GM12878 (cell line): Measurements from ENCODE around the gene EFNA4. TPM values are rescaled to one million over a fixed set of nuclear protein-coding genes. Genes with fewer than 3 reads are reported as not detected.

ENCODE experiments used
- ATAC-seq: fragments of 200-7000 bp; cut with Tn5 transposase; 3 replicates; pipeline ENCODE4 v1.9.1; 2020; ENCODE audit warnings: mild to moderate bottlenecking, moderate library complexity
- BruUV-seq: library from RNA; stranded (reverse); fragments of 400-500 nt; replicated peaks from 2 replicates; lab custom pipeline; 2021; lab: Mats Ljungman, UMichigan
- CTCF ChIA-PET: fragments of 300-600 bp; sonication (Branson Sonifier 250); formaldehyde crosslinking; extraction: SDS; loops from one replicate; lab custom pipeline; 2021; ENCODE audit warnings: inconsistent platforms; lab: Yijun Ruan, JAX
- POLR2A ChIA-PET: fragments of 350-600 bp; formaldehyde crosslinking; extraction: SDS; loops from one replicate; lab custom pipeline; 2021; ENCODE audit warnings: inconsistent platforms; lab: Charles Lee
- RAD21 ChIA-PET: fragments of 300-600 bp; sonication (Branson Sonifier 250); formaldehyde crosslinking; loops from one replicate; lab custom pipeline; 2023; ENCODE audit warnings: antibody characterized with exemption; ENCODE audit not compliant: unreplicated experiment; lab: Charles Lee
- SMC1A ChIA-PET: fragments of 300-600 bp; sonication (Branson Sonifier 250); formaldehyde crosslinking; loops from one replicate; lab custom pipeline; 2023; ENCODE audit not compliant: unreplicated experiment, uncharacterized antibody; lab: Charles Lee
- DNase-seq: peaks from one replicate; pipeline ENCODE4 v3.0.0-alpha.2; 2011; ENCODE audit warnings: low read depth, low spot score
- FAIRE-seq: peaks from 3 replicates; lab custom pipeline; 2011; peaks lifted over from hg19 to GRCh38; lab: Jason Lieb, UNC
- H2AFZ ChIP-seq: 2 replicates; pipeline ENCODE4 v1.6.0; 2011; ENCODE audit warnings: low read depth, low read length, control low read depth; ENCODE audit not compliant: control insufficient read depth
- H3K27ac ChIP-seq: 2 replicates; pipeline ENCODE4 v1.5.1; 2011; ENCODE audit warnings: control low read depth; ENCODE audit not compliant: control insufficient read depth, insufficient read depth
- H3K27me3 ChIP-seq, 2 experiments: replicated peaks in 1 of 2; 2 replicates each; pipeline versions ENCODE4 v1.6.0 to v1.6.1; 2011; ENCODE audit warnings: low read length in 1 of 2; ENCODE audit not compliant: control insufficient read depth in 2 of 2, insufficient read depth in 2 of 2
- H3K36me3 ChIP-seq, 2 experiments: 2 replicates each; pipeline ENCODE4 v1.5.1; 2011; ENCODE audit warnings: low read length in 1 of 2; ENCODE audit not compliant: control insufficient read depth in 2 of 2, insufficient read depth in 2 of 2
- H3K4me1 ChIP-seq: 2 replicates; pipeline ENCODE4 v1.6.1; 2011; ENCODE audit warnings: mild to moderate bottlenecking, low read length, moderate library complexity, mixed read lengths; ENCODE audit not compliant: control insufficient read depth, insufficient read depth
- H3K4me2 ChIP-seq: 2 replicates; pipeline ENCODE4 v1.6.0; 2011; ENCODE audit warnings: control low read depth; ENCODE audit not compliant: control insufficient read depth, insufficient read depth
- H3K4me3 ChIP-seq: fragments of 200-600 bp; sonication (generic); 2 replicates; pipeline ENCODE4 v1.5.1; 2016
- H3K79me2 ChIP-seq: 2 replicates; pipeline ENCODE4 v1.6.0; 2011; ENCODE audit warnings: low read length; ENCODE audit not compliant: control insufficient read depth, insufficient read depth
- H3K9ac ChIP-seq: 2 replicates; pipeline ENCODE4 v1.8.0; 2011; ENCODE audit warnings: low read length, control low read depth, mixed read lengths; ENCODE audit not compliant: control insufficient read depth, insufficient read depth
- H3K9me3 ChIP-seq: replicated peaks from 3 replicates; pipeline ENCODE4 v1.5.1; 2011; ENCODE audit warnings: mild to moderate bottlenecking, low read length; ENCODE audit not compliant: control insufficient read depth, insufficient read depth
- H4K20me1 ChIP-seq: 2 replicates; pipeline ENCODE4 v1.6.0; 2011; ENCODE audit not compliant: control insufficient read depth, insufficient read depth
- EGR1 ChIP-seq, 2 experiments: IDR thresholded peaks; 1 replicate in 1 of 2; 2 replicates in 1 of 2; pipeline ENCODE4 v1.6.1; 2011 to 2012; ENCODE audit warnings: low read depth in 2 of 2, low read length in 2 of 2, borderline replicate concordance in 1 of 2, mild to moderate bottlenecking in 1 of 2, moderate library complexity in 1 of 2
- FOS ChIP-seq: IDR thresholded peaks from 3 replicates; pipeline ENCODE4 v1.6.1; 2011; ENCODE audit warnings: borderline replicate concordance; ENCODE audit not compliant: insufficient read length; ENCODE audit errors: extremely low read depth
- MEF2B ChIP-seq: fragments of 450-650 bp; IDR thresholded peaks from 2 replicates; pipeline ENCODE4 v1.6.1; 2018; ENCODE audit warnings: mild to moderate bottlenecking, moderate library complexity; ENCODE audit not compliant: partially characterized antibody, poor library complexity, severe bottlenecking
- MTA2 ChIP-seq: fragments of 450-650 bp; IDR thresholded peaks from 2 replicates; pipeline ENCODE4 v1.6.1; 2016; ENCODE audit warnings: low read depth, mild to moderate bottlenecking, moderate library complexity
- MXI1 ChIP-seq: fragments of 150-350 bp; IDR thresholded peaks from 2 replicates; pipeline ENCODE4 v1.6.1; 2011; ENCODE audit warnings: low read depth, mild to moderate bottlenecking, inconsistent platforms, low read length, improper control_type of control experiment
- NR2F1 ChIP-seq: fragments of 450-650 bp; conservative IDR thresholded peaks from 2 replicates; pipeline ENCODE4 v1.6.1; 2017; ENCODE audit warnings: mild to moderate bottlenecking
- RAD51 ChIP-seq: fragments of 450-650 bp; IDR thresholded peaks from 2 replicates; pipeline ENCODE4 v1.6.1; 2016; ENCODE audit warnings: moderate library complexity, mild to moderate bottlenecking, inconsistent platforms
- RCOR1 ChIP-seq: conservative IDR thresholded peaks from 2 replicates; pipeline ENCODE4 v1.6.1; 2012; ENCODE audit warnings: low read depth, low read length, improper control_type of control experiment
- RELA ChIP-seq: fragments of 450-650 bp; IDR thresholded peaks from 2 replicates; pipeline ENCODE4 v1.8.0; 2014; ENCODE audit warnings: borderline replicate concordance; ENCODE audit not compliant: partially characterized antibody
- ZZZ3 ChIP-seq: IDR thresholded peaks from 2 replicates; pipeline ENCODE4 v1.6.1; 2011; ENCODE audit warnings: low read depth; ENCODE audit not compliant: control insufficient read depth, insufficient read length
- WGBS: methylation state at CpG from one replicate; pipeline ENCODE4 v1.1.6; 2016; ENCODE audit warnings: low lambda C conversion rate; ENCODE audit not compliant: insufficient replicate concordance, insufficient coverage; ENCODE audit errors: missing lambda C conversion rate; 5-methylcytosine and 5-hydroxymethylcytosine counted together
- in situ Hi-C: fragments of 300-500 bp; cut with MboI; formaldehyde crosslinking; loops from 9 replicates; pipeline ENCODE4 v1.14.3; 2018; ENCODE audit warnings: mixed read lengths
- intact Hi-C: fragments of 100-400 bp; cut with micrococcal nuclease; formaldehyde crosslinking; loops from one replicate; pipeline ENCODE4 v1.14.2; 2022; ENCODE audit not compliant: unreplicated experiment
- polyA plus RNA-seq, 11 experiments: library from polyadenylated mRNA; depleted of rRNA in 4 of 11; unstranded in 6 of 11; stranded (reverse) in 5 of 11; fragments of >200 nt; fragmentation: Nextera tagmentation in 4 of 11; fragmentation: Illumina TruSeq in 1 of 11; extraction: Ambion mirVana in 4 of 11; extraction: Trizol in 1 of 11; gene quantifications; 1 replicate in 1 of 11; 2 replicates in 10 of 11; pipeline versions ENCODE4 v1.2.1 to v1.2.3, GENCODE V29; 2011 to 2016; ENCODE audit warnings: inconsistent platforms in 2 of 11, missing spikeins in 2 of 11, low read depth in 1 of 11
- total RNA-seq, 4 experiments: library from RNA; depleted of rRNA in 3 of 4; stranded (reverse); fragments of >200 nt in 3 of 4; fragmentation: Illumina TruSeq in 1 of 4; extraction: Trizol in 1 of 4; gene quantifications; 2 replicates each; pipeline versions ENCODE4 v1.2.1 to v1.2.3, GENCODE V29; 2013 to 2021
- TF ChIP-seq, protein P1 (sequence below): fragments of 450-650 bp; IDR thresholded peaks from 2 replicates; pipeline ENCODE4 v1.6.1; 2018; ENCODE audit warnings: mild to moderate bottlenecking, low read depth, moderate library complexity; ENCODE audit not compliant: partially characterized antibody

EFNA4 gene
- total and polyA plus RNA-seq, 10 of the 15 experiments (the other 5 are each of a cell fraction or from before 2014, with no cell fraction given): 0.52 to 14.1 (median 4.8) TPM

DNA sequence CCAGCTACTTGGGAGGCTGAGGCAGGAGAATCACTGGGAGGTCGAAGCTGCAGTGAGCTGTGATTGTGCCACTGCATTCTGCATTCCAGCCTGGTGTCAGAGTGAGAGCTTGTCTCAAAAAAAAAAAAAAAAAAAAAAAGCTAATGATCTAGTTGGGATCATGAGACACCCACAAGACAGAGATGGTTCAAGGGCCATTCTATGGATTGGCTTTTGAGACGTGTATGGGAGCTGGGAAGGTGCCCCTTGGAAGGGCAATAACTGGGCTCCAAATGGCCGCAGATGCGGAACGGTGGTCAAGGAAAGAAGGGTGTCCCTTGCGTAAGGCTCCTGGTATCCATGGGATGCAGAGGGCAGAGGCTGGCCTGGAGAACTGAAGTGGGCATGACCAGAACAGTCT lies 19.2 kb upstream of the EFNA4 start:
- Histone ChIP-seq H4K20me1 (no peaks in the 10 kb centered on the region), H2AFZ (no peak overlapping the region), H3K4me1 (no peaks in the 10 kb centered on the region), H3K4me2 (no peak overlapping the region), H3K27ac (no peak overlapping the region), H3K36me3 (no peaks in the 10 kb centered on the region), H3K9me3 (no peaks in the 10 kb centered on the region), H3K4me3 (no peak overlapping the region), H3K79me2 (no peaks in the 10 kb centered on the region), H3K27me3 (peaks cover 2 to 3% of the 10 kb centered on the region in 2 experiments; a peak in 2 of 4 replicates), H3K9ac (no peak overlapping the region)
- 64% methylated on average over 6 of the region's 6 CpGs for WGBS
- no peak for DNase-seq
- ATAC-seq: no peak
- TF ChIP-seq, protein P1, sequence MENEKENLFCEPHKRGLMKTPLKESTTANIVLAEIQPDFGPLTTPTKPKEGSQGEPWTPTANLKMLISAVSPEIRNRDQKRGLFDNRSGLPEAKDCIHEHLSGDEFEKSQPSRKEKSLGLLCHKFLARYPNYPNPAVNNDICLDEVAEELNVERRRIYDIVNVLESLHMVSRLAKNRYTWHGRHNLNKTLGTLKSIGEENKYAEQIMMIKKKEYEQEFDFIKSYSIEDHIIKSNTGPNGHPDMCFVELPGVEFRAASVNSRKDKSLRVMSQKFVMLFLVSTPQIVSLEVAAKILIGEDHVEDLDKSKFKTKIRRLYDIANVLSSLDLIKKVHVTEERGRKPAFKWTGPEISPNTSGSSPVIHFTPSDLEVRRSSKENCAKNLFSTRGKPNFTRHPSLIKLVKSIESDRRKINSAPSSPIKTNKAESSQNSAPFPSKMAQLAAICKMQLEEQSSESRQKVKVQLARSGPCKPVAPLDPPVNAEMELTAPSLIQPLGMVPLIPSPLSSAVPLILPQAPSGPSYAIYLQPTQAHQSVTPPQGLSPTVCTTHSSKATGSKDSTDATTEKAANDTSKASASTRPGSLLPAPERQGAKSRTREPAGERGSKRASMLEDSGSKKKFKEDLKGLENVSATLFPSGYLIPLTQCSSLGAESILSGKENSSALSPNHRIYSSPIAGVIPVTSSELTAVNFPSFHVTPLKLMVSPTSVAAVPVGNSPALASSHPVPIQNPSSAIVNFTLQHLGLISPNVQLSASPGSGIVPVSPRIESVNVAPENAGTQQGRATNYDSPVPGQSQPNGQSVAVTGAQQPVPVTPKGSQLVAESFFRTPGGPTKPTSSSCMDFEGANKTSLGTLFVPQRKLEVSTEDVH: no peak
- TF ChIP-seq FOS (no peak), MTA2 (no peak), RAD51 (no peak), NR2F1 (no peak), MEF2B (no peak), MXI1 (no peak), RCOR1 (no peak), EGR1 (IDR thresholded peaks at IDR 0.05; ENCODE audit: borderline replicate concordance in 1 of 2, low read depth in 2 of 2, low read length in 2 of 2) (no peak), RELA (no peak), ZZZ3 (no peak)
- in situ Hi-C loops: no loop called here
- SMC1A ChIA-PET: interaction anchor here (1.0 to 3.0 kb wide), 4 partner anchors 15 to 527 kb away, joined by 4 to 17 read pairs (median 12); no protein-coding TSS in a partner anchor
- BruUV-seq: no TSS peak
- intact Hi-C loops: no loop called here
- RAD21 ChIA-PET: interaction anchor here (0.6 to 3.6 kb wide), 13 partner anchors 8 to 484 kb away, joined by 3 to 16 read pairs (median 5); partner anchors contain the start of genes KRTCAP2 and PYGO2
- POLR2A ChIA-PET: interaction anchor here (0.8 to 1.8 kb wide), 3 partner anchors 11 to 41 kb away, joined by 3 to 4 read pairs (median 3); no protein-coding TSS in a partner anchor
- CTCF ChIA-PET: interaction anchor here (0.6 to 6.1 kb wide), 30 partner anchors 12 to 484 kb away, joined by 3 to 121 read pairs (median 5); partner anchors contain the start of genes EFNA3, FLAD1, KRTCAP2 and LENEP
- FAIRE-seq: no peak
